ENCODE measurements around the gene FJX1.

DNA sequence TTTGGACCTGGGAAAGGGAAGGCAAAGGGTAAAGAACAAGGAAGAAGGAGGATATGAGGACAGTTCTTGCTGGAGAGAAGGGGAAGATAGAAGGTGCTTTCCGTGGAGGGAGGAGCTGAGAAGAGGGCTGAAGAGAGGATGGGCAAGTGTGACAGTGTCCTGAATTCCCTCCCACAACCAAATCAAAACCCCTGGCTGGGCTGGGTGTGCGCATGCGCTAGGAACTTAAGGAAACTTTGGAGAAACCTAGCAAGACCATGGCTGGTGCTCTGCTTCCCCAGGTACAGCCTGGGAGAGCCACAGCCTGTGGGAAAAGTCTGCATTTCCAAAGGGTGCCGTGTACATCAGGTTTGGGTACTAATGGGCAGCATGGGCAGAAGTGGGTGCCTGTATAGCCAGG is 29.0 kb upstream of the FJX1 start:
- TF ChIP-seq, protein P1, sequence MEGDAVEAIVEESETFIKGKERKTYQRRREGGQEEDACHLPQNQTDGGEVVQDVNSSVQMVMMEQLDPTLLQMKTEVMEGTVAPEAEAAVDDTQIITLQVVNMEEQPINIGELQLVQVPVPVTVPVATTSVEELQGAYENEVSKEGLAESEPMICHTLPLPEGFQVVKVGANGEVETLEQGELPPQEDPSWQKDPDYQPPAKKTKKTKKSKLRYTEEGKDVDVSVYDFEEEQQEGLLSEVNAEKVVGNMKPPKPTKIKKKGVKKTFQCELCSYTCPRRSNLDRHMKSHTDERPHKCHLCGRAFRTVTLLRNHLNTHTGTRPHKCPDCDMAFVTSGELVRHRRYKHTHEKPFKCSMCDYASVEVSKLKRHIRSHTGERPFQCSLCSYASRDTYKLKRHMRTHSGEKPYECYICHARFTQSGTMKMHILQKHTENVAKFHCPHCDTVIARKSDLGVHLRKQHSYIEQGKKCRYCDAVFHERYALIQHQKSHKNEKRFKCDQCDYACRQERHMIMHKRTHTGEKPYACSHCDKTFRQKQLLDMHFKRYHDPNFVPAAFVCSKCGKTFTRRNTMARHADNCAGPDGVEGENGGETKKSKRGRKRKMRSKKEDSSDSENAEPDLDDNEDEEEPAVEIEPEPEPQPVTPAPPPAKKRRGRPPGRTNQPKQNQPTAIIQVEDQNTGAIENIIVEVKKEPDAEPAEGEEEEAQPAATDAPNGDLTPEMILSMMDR (IDR thresholded peaks at IDR 0.05), result no peak
- TF ChIP-seq POLR2A (IDR thresholded peaks at IDR 0.05) (no peak), EP300 (IDR thresholded peaks at IDR 0.05) (no peak)

Data from ovary (tissue), 3 donors.